Pancreas (tissue), 10 donors: Measurements from ENCODE around the gene EDIL3. TPM values are rescaled to one million over a fixed set of nuclear protein-coding genes. Genes with fewer than 3 reads are reported as not detected.

ENCODE experiments used
- ATAC-seq, 4 donors: fragments of 200-7000 bp; cut with Tn5 transposase; one replicate each; pipeline versions ENCODE4 v1.8.0 to v1.9.1; 2020; ENCODE audit warnings: mild to moderate bottlenecking in 4 of 4, moderate library complexity in 4 of 4
- DNase-seq, 6 donors: peaks; one replicate each; pipeline ENCODE4 v3.0.0-alpha.2; 2020
- FAIRE-seq: peaks from 2 replicates; lab custom pipeline; 2012; peaks lifted over from hg19 to GRCh38; lab: Jason Lieb, UNC
- H3K27ac ChIP-seq, 4 donors: fragments of 200-600 bp; sonication (generic); 1 replicate in 3 of 4; 2 replicates in 1 of 4; pipeline versions ENCODE4 v1.5.0 to v1.8.0; 2020
- H3K27me3 ChIP-seq, 4 donors: fragments of 200-600 bp; one replicate each; pipeline ENCODE4 v1.8.0; 2021
- H3K36me3 ChIP-seq, 3 donors: fragments of 200-600 bp; sonication (generic) in 1 of 3; one replicate each; pipeline versions ENCODE4 v1.5.0 to v1.8.0; 2020 to 2021
- H3K4me1 ChIP-seq, 3 donors: fragments of 200-600 bp; one replicate each; pipeline ENCODE4 v1.8.0; 2021
- H3K4me3 ChIP-seq, 4 donors: fragments of 200-600 bp; sonication (generic) in 2 of 4; one replicate each; pipeline versions ENCODE4 v1.5.0 to v1.8.0; 2020 to 2021
- H3K9me3 ChIP-seq, 4 donors: fragments of 200-600 bp; one replicate each; pipeline ENCODE4 v1.8.0; 2021
- CTCF ChIP-seq, 4 donors: fragments of 200-600 bp; sonication (generic) in 3 of 4; IDR thresholded peaks; one replicate each; pipeline versions ENCODE4 v1.5.0 to v1.8.0; 2021; ENCODE audit warnings: antibody characterized with exemption in 4 of 4
- WGBS, 2 donors: extraction: QIAGEN DNeasy Blood & Tissue Kit; methylation state at CpG; one replicate each; pipeline ENCODE4 v1.1.7; 2013; 5-methylcytosine and 5-hydroxymethylcytosine counted together
- intact Hi-C, 3 donors: fragments of 100-400 bp; cut with DNase I; formaldehyde crosslinking; loops; one replicate each; pipeline versions ENCODE4 v1.11.1 to v1.14.2; 2022
- polyA plus RNA-seq, 2 donors: library from polyadenylated mRNA; stranded (reverse); fragments of 200-250 nt; gene quantifications; one replicate each; pipeline ENCODE4 v1.2.3, GENCODE V29; 2013
- total RNA-seq, 6 donors: library from RNA; stranded (reverse); fragmentation: NEBNext Ultra II Directional in 4 of 6; extraction: Animal tissue kit (Norgen Biotek cat#: 25700) in 4 of 6; gene quantifications; one replicate each; pipeline versions ENCODE4 v1.2.1 to v1.2.4, GENCODE V29; 2021 to 2023
- donor health status: healthy with polysubstance abuse.
- donor health status: DM: no; HTN: no; CAD: no; lungs with moderate emphysema.
- donor health status: DM: no; HTN: no; CAD: no.
- donor health status: control.
- donor health status: control.
- donor health status: Bipolar disorder and iron deficiency.
- donor health status: DM: yes; HTN: yes; CAD: no.
- donor health status: DM: no; HTN: no; CAD: no.
- donor health status: DM: no; HTN: no; CAD: no.
- donor health status: DM: yes; HTN: yes; CAD: no.

The EDIL3 gene
- total and polyA plus RNA-seq, 8 donors, result 0.63 to 9.7 (median 1.7) TPM

GRCh38 chr5:84372066-84372695 lies 12.5 kb downstream of the EDIL3 start:
- peaks cover 0 to 4% (median 0%) of the 10 kb centered on the region in 4 donors for H3K27me3 ChIP-seq
- H3K27ac ChIP-seq, result no peak overlapping the region
- 52 to 61% methylated on average over 9 of the region's 9 CpGs for WGBS, 2 donors
- H3K36me3 ChIP-seq, result no peaks in the 10 kb centered on the region
- TF ChIP-seq CTCF (IDR thresholded peaks at IDR 0.05), result no peak
- intact Hi-C loops, result no loop called here
- H3K4me3 ChIP-seq, result no peak overlapping the region
- H3K9me3 ChIP-seq, result no peaks in the 10 kb centered on the region
- FAIRE-seq (no peak), ATAC-seq (no peak), DNase-seq (no peak)
- H3K4me1 ChIP-seq, result no peaks in the 10 kb centered on the region

GRCh38 chr5:84370176-84370575 lies 14.5 kb downstream of the EDIL3 start:
- H3K4me1 ChIP-seq, result no peaks in the 10 kb centered on the region
- H3K36me3 ChIP-seq, result no peaks in the 10 kb centered on the region
- intact Hi-C loops, result no loop called here
- H3K27me3 ChIP-seq, result peaks cover 0 to 4% (median 0%) of the 10 kb centered on the region in 4 donors
- H3K4me3 ChIP-seq, result no peak overlapping the region
- TF ChIP-seq CTCF (IDR thresholded peaks at IDR 0.05), result no peak
- ATAC-seq, result no peak
- 38 to 46% methylated on average over 2 of the region's 2 CpGs for WGBS, 2 donors
- no peak overlapping the region for H3K27ac ChIP-seq
- no peaks in the 10 kb centered on the region for H3K9me3 ChIP-seq
- no peak for FAIRE-seq
- no peak for DNase-seq

GRCh38 chr5:84364043-84364442 lies 20.6 kb downstream of the EDIL3 start:
- no peak for TF ChIP-seq CTCF (IDR thresholded peaks at IDR 0.05)

GRCh38 chr5:84362061-84362720 lies 22.5 kb downstream of the EDIL3 start:
- Histone ChIP-seq H3K36me3 (no peaks in the 10 kb centered on the region), H3K9me3 (no peaks in the 10 kb centered on the region), H3K4me3 (no peak overlapping the region), H3K27me3 (no peaks in the 10 kb centered on the region), H3K27ac (no peak overlapping the region), H3K4me1 (no peaks in the 10 kb centered on the region)
- intact Hi-C loops, result no loop called here
- TF ChIP-seq CTCF (IDR thresholded peaks at IDR 0.05), result no peak
- ATAC-seq, result no peak
- FAIRE-seq, result no peak
- DNase-seq, result no peak

More at GRCh38 chr5:84364043-84364442, 20.6 kb downstream of the EDIL3 start:
- Histone ChIP-seq H3K4me3 (no peak overlapping the region), H3K4me1 (no peaks in the 10 kb centered on the region), H3K27me3 (no peaks in the 10 kb centered on the region), H3K36me3 (no peaks in the 10 kb centered on the region), H3K9me3 (no peaks in the 10 kb centered on the region), H3K27ac (no peak overlapping the region)
- ATAC-seq, result no peak
- 51 to 65% methylated on average over 2 of the region's 2 CpGs for WGBS, 2 donors
- no peak for FAIRE-seq
- no peak for DNase-seq
- intact Hi-C loops, result no loop called here

- Histone ChIP-seq H3K4me1 (no peaks in the 10 kb centered on the region), H3K27me3 (no peaks in the 10 kb centered on the region), H3K4me3 (no peak overlapping the region), H3K27ac (no peak overlapping the region), H3K9me3 (no peaks in the 10 kb centered on the region), H3K36me3 (no peaks in the 10 kb centered on the region)
- no peak for TF ChIP-seq CTCF (IDR thresholded peaks at IDR 0.05)
- FAIRE-seq (peak; percentile 75), ATAC-seq (no peak), DNase-seq (no peak)
- WGBS, 2 donors, result 53 to 61% methylated on average over 2 of the region's 2 CpGs
- intact Hi-C loops, result no loop called here
Observed at GRCh38 chr5:84361572-84361971, 23.1 kb downstream of the EDIL3 start.
